OCI-LY3 (cell line): ENCODE measurements around the gene TMEM185B.
A peak's percentile ranks its signal among the peaks of the same experiment; 100 is the strongest.

Experiments
- H2AFZ ChIP-seq: fragments of 200-600, 300-600 bp; shearing (Covaris generic); 2 replicates; pipeline ENCODE4 v1.6.0; 2014; ENCODE audit warnings: antibody characterized with exemption, low read depth, low read length
- H3K27ac ChIP-seq: fragments of 200-600, 300-600 bp; sonication (generic); 2 replicates; pipeline ENCODE4 v1.5.1; 2014; ENCODE audit warnings: mild to moderate bottlenecking, low read length, moderate library complexity, mixed read lengths
- H3K27me3 ChIP-seq: fragments of 200-600, 300-600 bp; sonication (generic); 2 replicates; pipeline ENCODE4 v1.6.1; 2014; ENCODE audit warnings: low read depth, low read length, mixed read lengths
- H3K36me3 ChIP-seq: fragments of 200-600, 300-600 bp; sonication (generic); replicated peaks from 2 replicates; pipeline ENCODE3; 2014; ENCODE audit warnings: low read depth, low read length, mixed read lengths
- H3K4me1 ChIP-seq: fragments of 300-600, 200-600 bp; sonication (generic); 2 replicates; pipeline ENCODE4 v1.6.1; 2014; ENCODE audit warnings: low read length, mixed read lengths
- H3K4me2 ChIP-seq: fragments of 200-600, 300-600 bp; sonication (generic); 2 replicates; pipeline ENCODE4 v1.6.1; 2014; ENCODE audit warnings: low read length, mixed read lengths
- H3K4me3 ChIP-seq: fragments of 300-600, 200-600 bp; sonication (generic); 2 replicates; pipeline ENCODE4 v1.5.1; 2014; ENCODE audit warnings: antibody characterized with exemption, mild to moderate bottlenecking, low read length, moderate library complexity
- H3K79me2 ChIP-seq: fragments of 300-600, 200-600 bp; shearing (Covaris generic); 2 replicates; pipeline ENCODE4 v1.6.1; 2014; ENCODE audit warnings: mild to moderate bottlenecking, low read length, mixed read lengths
- H3K9ac ChIP-seq: fragments of 300-600, 200-600 bp; shearing (Covaris generic); 2 replicates; pipeline ENCODE4 v1.6.0; 2014; ENCODE audit warnings: mild to moderate bottlenecking, low read length, moderate library complexity
- H3K9me3 ChIP-seq: fragments of 200-600, 300-600 bp; shearing (Covaris generic); 2 replicates; pipeline ENCODE4 v1.6.1; 2014; ENCODE audit warnings: low read length, mixed read lengths; ENCODE audit not compliant: insufficient read depth
- H4K20me1 ChIP-seq: fragments of 200-600, 300-600 bp; sonication (generic); 2 replicates; pipeline ENCODE4 v1.6.1; 2016; ENCODE audit warnings: low read length, mixed read lengths; ENCODE audit not compliant: insufficient read depth
- CTCF ChIP-seq: fragments of 200-600, 300-600 bp; sonication (generic); IDR thresholded peaks from 2 replicates; pipeline ENCODE4 v1.5.1; 2014; ENCODE audit warnings: antibody characterized with exemption, low read length, low read depth
- EZH2phosphoT487 ChIP-seq: fragments of 200-600 bp; shearing (Covaris generic); IDR thresholded peaks from 2 replicates; pipeline ENCODE4 v1.6.1; 2018; ENCODE audit warnings: antibody characterized with exemption, mixed run types, low read depth

TMEM185B gene

GRCh38 chr2:120267348-120267747 is 44.1 kb upstream of the TMEM185B start:
- H3K9me3 ChIP-seq: no peaks in the 10 kb centered on the region
- H3K36me3 ChIP-seq: no peaks in the 10 kb centered on the region
- H3K4me1 ChIP-seq: peaks cover 18% of the 10 kb centered on the region
- H3K27me3 ChIP-seq: peaks cover 5% of the 10 kb centered on the region
- no peak overlapping the region for H3K9ac ChIP-seq
- H3K79me2 ChIP-seq: no peaks in the 10 kb centered on the region
- TF ChIP-seq CTCF (no peak), EZH2phosphoT487 (no peak)
- H3K4me2 ChIP-seq: no peak overlapping the region
- H3K4me3 ChIP-seq: no peak overlapping the region
- H2AFZ ChIP-seq: no peak overlapping the region
- H3K27ac ChIP-seq: no peak overlapping the region
- no peaks in the 10 kb centered on the region for H4K20me1 ChIP-seq

GRCh38 chr2:120265006-120265405 is 41.8 kb upstream of the TMEM185B start:
- H3K36me3 ChIP-seq: no peaks in the 10 kb centered on the region
- H3K4me2 ChIP-seq: no peak overlapping the region
- no peak overlapping the region for H3K4me3 ChIP-seq
- no peak overlapping the region for H2AFZ ChIP-seq
- no peaks in the 10 kb centered on the region for H3K79me2 ChIP-seq
- no peak overlapping the region for H3K9ac ChIP-seq
- H3K27me3 ChIP-seq: peaks cover 6% of the 10 kb centered on the region
- peaks cover 28% of the 10 kb centered on the region for H3K4me1 ChIP-seq
- peaks cover 7% of the 10 kb centered on the region; the same call in 1 of the 2 replicates for H4K20me1 ChIP-seq
- H3K9me3 ChIP-seq: peaks cover 3% of the 10 kb centered on the region; the same call in 1 of the 2 replicates
- no peak overlapping the region for H3K27ac ChIP-seq
- TF ChIP-seq CTCF (no peak), EZH2phosphoT487 (no peak)

GRCh38 chr2:120262761-120263428 is 39.7 kb upstream of the TMEM185B start:
- H4K20me1 ChIP-seq: peaks cover 7% of the 10 kb centered on the region; the same call in 1 of the 2 replicates
- H3K79me2 ChIP-seq: no peaks in the 10 kb centered on the region
- TF ChIP-seq EZH2phosphoT487 (no peak), CTCF (no peak)
- peaks cover 28% of the 10 kb centered on the region for H3K4me1 ChIP-seq
- no peak overlapping the region for H3K4me3 ChIP-seq
- H2AFZ ChIP-seq: no peak overlapping the region
- H3K4me2 ChIP-seq: no peak overlapping the region
- H3K9me3 ChIP-seq: peaks cover 3% of the 10 kb centered on the region; the same call in 1 of the 2 replicates
- H3K9ac ChIP-seq: no peak overlapping the region
- H3K36me3 ChIP-seq: no peaks in the 10 kb centered on the region
- peaks cover 6% of the 10 kb centered on the region for H3K27me3 ChIP-seq
- no peak overlapping the region for H3K27ac ChIP-seq

GRCh38 chr2:120262150-120262549 is 39.0 kb upstream of the TMEM185B start:
- H3K36me3 ChIP-seq: no peaks in the 10 kb centered on the region
- H3K9me3 ChIP-seq: peaks cover 3% of the 10 kb centered on the region; the same call in 1 of the 2 replicates
- H3K4me1 ChIP-seq: peaks cover 24% of the 10 kb centered on the region
- H2AFZ ChIP-seq: no peak overlapping the region
- H3K4me2 ChIP-seq: peak overlapping the region; percentile 65; the same call in 1 of the 2 replicates
- no peak overlapping the region for H3K9ac ChIP-seq
- no peak overlapping the region for H3K4me3 ChIP-seq
- H3K27ac ChIP-seq: no peak overlapping the region
- no peak for TF ChIP-seq CTCF
- TF ChIP-seq EZH2phosphoT487: no peak
- no peaks in the 10 kb centered on the region for H3K79me2 ChIP-seq
- H3K27me3 ChIP-seq: peaks cover 6% of the 10 kb centered on the region
- peaks cover 7% of the 10 kb centered on the region; the same call in 1 of the 2 replicates for H4K20me1 ChIP-seq
